NCI-H187 treated with DMSO at 0.1 percent for 48 hours (cell line): ENCODE data around the gene MTIF3.

ENCODE experiments used
- DNase-seq: peaks from one replicate; lab custom pipeline; 2025; lab: John Stamatoyannopoulos, UW

The MTIF3 gene

GRCh38 chr13:27455331-27455855 lies 5.0 kb upstream of the MTIF3 start:
- no peak for DNase-seq

- no peak for DNase-seq
Observed at GRCh38 chr13:27450921-27451471, 632 bp upstream of the MTIF3 start.

GRCh38 chr13:27449081-27449603 lies 1.2 kb downstream of the MTIF3 start:
- no peak for DNase-seq

GRCh38 chr13:27448308-27448707 lies 2.1 kb downstream of the MTIF3 start:
- DNase-seq, result no peak

- DNase-seq, result no peak
Observed at GRCh38 chr13:27446986-27447583, 3.3 kb downstream of the MTIF3 start.

- DNase-seq, result no peak
Observed at GRCh38 chr13:27442797-27443196, 7.6 kb downstream of the MTIF3 start.

GRCh38 chr13:27442071-27442647 lies 8.2 kb downstream of the MTIF3 start:
- DNase-seq, result no peak

- no peak for DNase-seq
Observed at GRCh38 chr13:27440408-27440807, 10.0 kb downstream of the MTIF3 start.

- no peak for DNase-seq
Observed at GRCh38 chr13:27437126-27437525, 13.2 kb downstream of the MTIF3 start.

- DNase-seq, result no peak
Observed at GRCh38 chr13:27432611-27433210, 17.7 kb downstream of the MTIF3 start.

GRCh38 chr13:27432180-27432579 lies 18.2 kb downstream of the MTIF3 start:
- DNase-seq, result no peak

GRCh38 chr13:27428160-27428559 lies 22.2 kb downstream of the MTIF3 start:
- DNase-seq, result no peak

- DNase-seq, result no peak
Observed at GRCh38 chr13:27427641-27428040, 22.7 kb downstream of the MTIF3 start.

- no peak for DNase-seq
Observed at GRCh38 chr13:27425918-27426630, 24.3 kb downstream of the MTIF3 start.

GRCh38 chr13:27425158-27425917 lies 25.0 kb downstream of the MTIF3 start:
- DNase-seq, result no peak

GRCh38 chr13:27424246-27425157 lies 25.9 kb downstream of the MTIF3 start, which contains the start of gene GTF3A:
GTF3A (plus strand) TSS chr13:27424619.
- DNase-seq, result no peak

GRCh38 chr13:27423333-27423732 lies 27.0 kb downstream of the MTIF3 start:
- DNase-seq, result no peak

GRCh38 chr13:27421101-27421871 lies 29.1 kb downstream of the MTIF3 start:
- DNase-seq, result no peak

GRCh38 chr13:27419328-27419727 lies 31.0 kb downstream of the MTIF3 start:
- no peak for DNase-seq

GRCh38 chr13:27415116-27415515 lies 35.2 kb downstream of the MTIF3 start:
- DNase-seq, result no peak
